ENCODE measurements around the gene TBL1X. TPM values are rescaled to one million over a fixed set of nuclear protein-coding genes. Genes with fewer than 3 reads are reported as not detected.
"Not testable (repeated sequence)": the region's sequence is repeated elsewhere in the genome, so short reads cannot be mapped to it uniquely, and the experiment has no call there.

Gene TBL1X
- total and polyA plus RNA-seq, 12 donors = 5.0 to 256 (median 28.1) TPM

DNA sequence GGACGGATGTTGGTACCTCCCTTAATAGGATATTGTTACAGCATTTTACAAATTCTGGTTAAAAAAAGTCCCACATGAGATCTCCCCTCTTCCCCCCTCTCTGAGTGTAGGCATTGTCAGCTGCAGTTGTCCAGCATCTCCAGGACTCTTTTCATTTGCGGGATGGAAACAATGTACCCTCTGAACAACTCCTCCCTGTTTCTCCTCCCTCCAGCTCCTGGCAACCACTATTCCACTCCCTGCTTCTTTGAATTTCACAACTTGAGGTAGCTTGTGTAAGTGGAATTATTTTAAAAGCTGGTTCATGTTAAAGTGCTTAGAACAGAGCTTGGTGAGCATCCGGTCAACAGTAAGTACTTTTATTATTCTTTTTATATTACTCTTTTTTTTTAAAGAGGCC lies 69.8 kb downstream of the TBL1X start:
- Histone ChIP-seq H3K27me3 (no peaks in the 10 kb centered on the region), H3K27ac (no peak overlapping the region), H3K4me1 (replicated peaks in 1 of 2) (peaks cover 0 to 10% of the 10 kb centered on the region in 2 donors), H3K4me3 (no peak overlapping the region), H3K36me3 (replicated peaks in 1 of 2) (no peaks in the 10 kb centered on the region), H3K9me3 (replicated peaks in 1 of 3) (no peaks in the 10 kb centered on the region)
- WGBS, 4 donors = 42 to 63% (median 56%) methylated on average over 3 of the region's 3 CpGs
- TF ChIP-seq, protein P1, sequence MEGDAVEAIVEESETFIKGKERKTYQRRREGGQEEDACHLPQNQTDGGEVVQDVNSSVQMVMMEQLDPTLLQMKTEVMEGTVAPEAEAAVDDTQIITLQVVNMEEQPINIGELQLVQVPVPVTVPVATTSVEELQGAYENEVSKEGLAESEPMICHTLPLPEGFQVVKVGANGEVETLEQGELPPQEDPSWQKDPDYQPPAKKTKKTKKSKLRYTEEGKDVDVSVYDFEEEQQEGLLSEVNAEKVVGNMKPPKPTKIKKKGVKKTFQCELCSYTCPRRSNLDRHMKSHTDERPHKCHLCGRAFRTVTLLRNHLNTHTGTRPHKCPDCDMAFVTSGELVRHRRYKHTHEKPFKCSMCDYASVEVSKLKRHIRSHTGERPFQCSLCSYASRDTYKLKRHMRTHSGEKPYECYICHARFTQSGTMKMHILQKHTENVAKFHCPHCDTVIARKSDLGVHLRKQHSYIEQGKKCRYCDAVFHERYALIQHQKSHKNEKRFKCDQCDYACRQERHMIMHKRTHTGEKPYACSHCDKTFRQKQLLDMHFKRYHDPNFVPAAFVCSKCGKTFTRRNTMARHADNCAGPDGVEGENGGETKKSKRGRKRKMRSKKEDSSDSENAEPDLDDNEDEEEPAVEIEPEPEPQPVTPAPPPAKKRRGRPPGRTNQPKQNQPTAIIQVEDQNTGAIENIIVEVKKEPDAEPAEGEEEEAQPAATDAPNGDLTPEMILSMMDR (IDR thresholded peaks at IDR 0.05) = no peak
- TF ChIP-seq POLR2A (IDR thresholded peaks at IDR 0.05) = no peak
- no peak for DNase-seq
- intact Hi-C loops (cut with DNase I) = no loop called here

DNA sequence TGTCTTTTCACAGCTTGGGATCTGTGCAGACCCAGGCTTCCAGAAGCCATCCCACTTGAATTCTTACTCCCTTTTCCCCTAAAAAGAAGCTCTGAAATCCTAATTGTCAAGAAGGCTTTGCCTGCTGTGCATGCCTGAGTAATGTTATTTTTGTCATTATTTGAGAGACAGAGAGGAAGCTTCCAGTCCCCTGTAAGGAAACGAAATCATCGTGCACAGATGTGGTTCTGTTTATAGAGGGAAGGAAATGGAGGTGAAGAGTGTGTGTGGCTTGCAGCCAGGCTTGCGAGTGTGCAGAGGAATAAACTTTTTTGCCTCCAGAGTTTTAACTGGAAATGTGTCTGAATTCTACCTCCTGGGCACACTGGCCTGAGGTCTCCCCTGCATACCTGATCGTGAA lies 70.2 kb downstream of the TBL1X start:
- Histone ChIP-seq H3K27ac (no peak overlapping the region), H3K9me3 (replicated peaks in 1 of 3) (no peaks in the 10 kb centered on the region), H3K4me1 (replicated peaks in 1 of 2) (peaks cover 0 to 10% of the 10 kb centered on the region in 2 donors), H3K4me3 (no peak overlapping the region), H3K27me3 (no peaks in the 10 kb centered on the region), H3K36me3 (replicated peaks in 1 of 2) (no peaks in the 10 kb centered on the region)
- intact Hi-C loops (cut with DNase I) = no loop called here
- WGBS, 4 donors = 33 to 55% (median 45%) methylated on average over 4 of the region's 4 CpGs
- TF ChIP-seq, protein P1 (IDR thresholded peaks at IDR 0.05) = no peak
- TF ChIP-seq POLR2A (IDR thresholded peaks at IDR 0.05) = no peak
- DNase-seq = no peak

DNA sequence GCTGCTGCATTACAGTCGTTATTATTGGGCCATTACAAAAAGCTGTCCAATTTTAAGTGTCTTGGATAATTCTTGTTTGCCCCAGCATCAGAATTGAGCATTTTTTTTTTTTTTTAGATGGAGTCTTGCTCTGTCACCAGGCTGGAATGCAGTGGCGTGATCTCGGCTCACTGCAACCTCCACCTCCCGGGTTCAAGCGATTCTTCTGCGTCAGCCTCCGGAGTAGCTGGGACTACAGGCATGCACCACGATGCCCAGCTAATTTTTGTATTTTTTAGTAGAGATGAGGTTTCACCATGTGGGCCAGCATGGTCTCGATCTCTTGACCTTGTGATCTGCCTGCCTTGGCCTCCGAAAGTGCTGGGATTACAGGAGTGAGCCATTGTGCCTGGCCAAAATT lies 71.3 kb downstream of the TBL1X start:
- intact Hi-C loops (cut with DNase I); H3K36me3 ChIP-seq (replicated peaks in 1 of 2); H3K27me3 ChIP-seq; H3K4me1 ChIP-seq (replicated peaks in 1 of 2); H3K27ac ChIP-seq; H3K4me3 ChIP-seq; DNase-seq; H3K9me3 ChIP-seq (replicated peaks in 1 of 3): not testable (repeated sequence)
- WGBS, 4 donors = 75 to 90% (median 81%) methylated on average over 9 to 10 of the region's 10 CpGs

DNA sequence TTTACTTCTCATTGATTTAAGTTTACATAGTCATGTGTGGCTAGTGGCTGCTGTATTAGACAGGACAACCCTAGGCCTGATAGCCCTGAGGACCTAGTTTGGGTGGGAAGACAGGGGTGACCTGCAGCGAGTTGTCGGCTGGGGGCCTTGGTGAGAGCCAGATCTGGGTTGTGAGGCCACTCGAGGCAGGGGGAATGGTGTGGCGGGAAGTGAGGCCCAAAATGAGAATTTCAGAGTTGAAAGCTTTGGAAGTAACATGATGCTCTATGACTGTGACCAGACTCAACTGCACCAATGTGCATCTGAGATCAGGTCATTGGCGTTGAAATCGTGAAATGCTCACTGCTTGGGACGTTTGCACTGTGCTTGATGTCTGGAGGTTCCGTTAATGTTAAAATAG lies 72.9 kb downstream of the TBL1X start:
- 80 to 96% (median 90%) methylated on average over 7 to 8 of the region's 8 CpGs for WGBS, 4 donors
- no peak overlapping the region for H3K4me3 ChIP-seq
- TF ChIP-seq POLR2A (IDR thresholded peaks at IDR 0.05) = no peak
- TF ChIP-seq, protein P1 (IDR thresholded peaks at IDR 0.05) = no peak
- no peaks in the 10 kb centered on the region for H3K27me3 ChIP-seq
- no peaks in the 10 kb centered on the region for H3K36me3 ChIP-seq (replicated peaks in 1 of 2)
- no peak for DNase-seq
- intact Hi-C loops (cut with DNase I) = no loop called here
- peaks cover 0 to 7% of the 10 kb centered on the region in 2 donors for H3K4me1 ChIP-seq (replicated peaks in 1 of 2)
- no peaks in the 10 kb centered on the region for H3K9me3 ChIP-seq (replicated peaks in 1 of 3)
- H3K27ac ChIP-seq = no peak overlapping the region

DNA sequence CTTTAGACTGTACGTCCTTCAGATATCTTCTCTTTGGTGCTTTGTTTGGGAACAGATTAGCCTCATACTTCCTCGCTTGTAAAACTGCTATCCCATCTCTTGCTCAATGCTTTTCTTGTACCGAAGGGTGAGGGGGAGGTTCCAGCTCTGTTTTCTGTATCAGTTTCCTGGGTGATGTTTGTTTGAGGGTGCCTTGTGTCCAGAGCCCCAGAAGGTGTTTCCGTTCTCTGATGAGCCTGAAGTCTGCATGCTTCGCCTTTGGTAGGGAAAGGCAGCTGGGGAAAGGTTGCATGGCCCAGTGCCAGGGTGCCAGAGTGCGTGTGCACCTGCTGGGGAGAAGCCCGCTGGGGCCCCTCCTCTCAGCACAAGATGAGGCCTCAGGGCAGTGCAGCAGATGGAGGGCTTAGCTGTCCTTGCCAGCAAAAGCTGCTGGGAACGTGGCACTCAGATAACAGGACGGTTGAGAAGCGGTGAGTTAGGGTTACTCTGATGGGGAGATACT lies 73.7 kb downstream of the TBL1X start:
- 58 to 87% (median 80%) methylated on average over 8 to 10 of the region's 10 CpGs for whole genome bisulfite sequencing, 4 donors
- no peaks in the 10 kb centered on the region for H3K27me3 ChIP-seq
- H3K4me3 ChIP-seq = no peak overlapping the region
- H3K9me3 ChIP-seq (replicated peaks in 1 of 3) = no peaks in the 10 kb centered on the region
- H3K36me3 ChIP-seq (replicated peaks in 1 of 2) = no peaks in the 10 kb centered on the region
- peaks cover 0 to 7% of the 10 kb centered on the region in 2 donors for H3K4me1 ChIP-seq (replicated peaks in 1 of 2)
- DNase-seq = peak in 1 of 7 donors; percentile 66
- TF ChIP-seq, protein P1 (IDR thresholded peaks at IDR 0.05) = no peak
- no peak for TF ChIP-seq POLR2A (IDR thresholded peaks at IDR 0.05)
- intact Hi-C loops (cut with DNase I) = no loop called here
- H3K27ac ChIP-seq = no peak overlapping the region

Measured in adrenal gland (tissue), 12 donors.